CD4-positive, alpha-beta T cell treated with Interleukin-17A for 4 hours (primary cell): ENCODE measurements around the gene PRR14.

Experiments
- DNase-seq: peaks from one replicate; pipeline ENCODE4 v3.0.0-alpha.2; 2020; ENCODE audit warnings: mixed read lengths

PRR14 gene

GRCh38 chr16:30660424-30661261, 9.9 kb downstream of the PRR14 start:
- peak; percentile 81 for DNase-seq

- no peak for DNase-seq
Measured at GRCh38 chr16:30662449-30662848, 11.7 kb downstream of the PRR14 start.

- no peak for DNase-seq
Measured at GRCh38 chr16:30663038-30663437, 12.3 kb downstream of the PRR14 start.

- DNase-seq, result no peak
Measured at GRCh38 chr16:30663820-30664219, 13.1 kb downstream of the PRR14 start.

- no peak for DNase-seq
Measured at GRCh38 chr16:30664616-30665109, 13.9 kb downstream of the PRR14 start.

- DNase-seq, result no peak
Measured at GRCh38 chr16:30665155-30665829, 14.5 kb downstream of the PRR14 start.

GRCh38 chr16:30665830-30666190, 15.1 kb downstream of the PRR14 start:
- no peak for DNase-seq

- no peak for DNase-seq
Measured at GRCh38 chr16:30666681-30667080, 15.9 kb downstream of the PRR14 start.

GRCh38 chr16:30667361-30667905, 16.7 kb downstream of the PRR14 start:
- DNase-seq, result no peak

GRCh38 chr16:30668393-30668792, 17.6 kb downstream of the PRR14 start:
- no peak for DNase-seq

GRCh38 chr16:30669026-30669902, 18.5 kb downstream of the PRR14 start:
- DNase-seq, result no peak

GRCh38 chr16:30669903-30670824, 19.4 kb downstream of the PRR14 start:
- no peak for DNase-seq

GRCh38 chr16:30675143-30675542, 24.4 kb downstream of the PRR14 start:
- DNase-seq, result no peak

- DNase-seq, result no peak
Measured at GRCh38 chr16:30677931-30678585, 27.3 kb downstream of the PRR14 start.

GRCh38 chr16:30678586-30678970, 27.8 kb downstream of the PRR14 start:
- DNase-seq, result no peak

- no peak for DNase-seq
Measured at GRCh38 chr16:30680326-30680725, 29.6 kb downstream of the PRR14 start.

GRCh38 chr16:30688701-30689100, 37.9 kb downstream of the PRR14 start:
- DNase-seq, result no peak

GRCh38 chr16:30691907-30692306, 41.1 kb downstream of the PRR14 start:
- DNase-seq, result no peak

- DNase-seq, result no peak
Measured at GRCh38 chr16:30692396-30693064, 41.8 kb downstream of the PRR14 start.

- DNase-seq, result no peak
Measured at GRCh38 chr16:30694926-30695693, 44.4 kb downstream of the PRR14 start.
